ENCODE measurements around the gene CYFIP2.

CYFIP2 gene

DNA sequence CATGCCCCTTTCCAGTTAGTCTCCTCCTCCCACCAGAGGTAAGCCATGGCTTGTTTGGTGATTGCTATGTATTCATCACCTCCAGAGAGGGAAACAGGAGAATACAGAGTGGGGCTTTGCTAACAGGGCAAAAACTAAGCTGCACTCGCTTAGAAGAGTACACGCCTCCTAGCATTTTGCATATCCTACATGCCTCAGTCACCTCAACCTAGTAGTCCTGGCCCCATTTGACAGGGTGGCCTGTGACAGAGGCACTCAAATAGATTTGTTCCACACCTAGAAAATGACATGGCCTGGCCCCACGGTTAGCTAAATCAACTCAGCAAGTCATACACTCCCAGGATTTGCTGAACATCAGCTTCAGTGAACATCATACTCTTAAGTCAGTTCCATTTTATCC is 90.7 kb downstream of the CYFIP2 start:
- Histone ChIP-seq H3K9ac (no peak overlapping the region), H3K27ac (no peak overlapping the region), H3K4me3 (ENCODE audit: low read depth, low read length) (no peak overlapping the region), H3K79me2 (peaks cover 3% of the 10 kb centered on the region), H3K9me3 (ENCODE audit: control insufficient read depth, low read length) (no peaks in the 10 kb centered on the region), H2AFZ (no peak overlapping the region), H3K27me3 (ENCODE audit: control insufficient read depth, insufficient read depth, low read length) (no peaks in the 10 kb centered on the region), H3K4me1 (no peaks in the 10 kb centered on the region), H3K36me3 (ENCODE audit: control insufficient read depth, insufficient read depth, low read length) (no peaks in the 10 kb centered on the region), H3K4me2 (ENCODE audit: low read length) (no peak overlapping the region)
- TF ChIP-seq, protein P1, sequence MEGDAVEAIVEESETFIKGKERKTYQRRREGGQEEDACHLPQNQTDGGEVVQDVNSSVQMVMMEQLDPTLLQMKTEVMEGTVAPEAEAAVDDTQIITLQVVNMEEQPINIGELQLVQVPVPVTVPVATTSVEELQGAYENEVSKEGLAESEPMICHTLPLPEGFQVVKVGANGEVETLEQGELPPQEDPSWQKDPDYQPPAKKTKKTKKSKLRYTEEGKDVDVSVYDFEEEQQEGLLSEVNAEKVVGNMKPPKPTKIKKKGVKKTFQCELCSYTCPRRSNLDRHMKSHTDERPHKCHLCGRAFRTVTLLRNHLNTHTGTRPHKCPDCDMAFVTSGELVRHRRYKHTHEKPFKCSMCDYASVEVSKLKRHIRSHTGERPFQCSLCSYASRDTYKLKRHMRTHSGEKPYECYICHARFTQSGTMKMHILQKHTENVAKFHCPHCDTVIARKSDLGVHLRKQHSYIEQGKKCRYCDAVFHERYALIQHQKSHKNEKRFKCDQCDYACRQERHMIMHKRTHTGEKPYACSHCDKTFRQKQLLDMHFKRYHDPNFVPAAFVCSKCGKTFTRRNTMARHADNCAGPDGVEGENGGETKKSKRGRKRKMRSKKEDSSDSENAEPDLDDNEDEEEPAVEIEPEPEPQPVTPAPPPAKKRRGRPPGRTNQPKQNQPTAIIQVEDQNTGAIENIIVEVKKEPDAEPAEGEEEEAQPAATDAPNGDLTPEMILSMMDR (IDR thresholded peaks at IDR 0.05): no peak

GRCh38 chr5:157357823-157358222 is 91.9 kb downstream of the CYFIP2 start:
- H3K36me3 ChIP-seq (ENCODE audit: control insufficient read depth, insufficient read depth, low read length): no peaks in the 10 kb centered on the region
- H3K4me3 ChIP-seq (ENCODE audit: low read depth, low read length): no peak overlapping the region
- H3K9ac ChIP-seq: no peak overlapping the region
- peaks cover 6% of the 10 kb centered on the region for H3K79me2 ChIP-seq
- H3K9me3 ChIP-seq (ENCODE audit: control insufficient read depth, low read length): no peaks in the 10 kb centered on the region
- peaks cover 2% of the 10 kb centered on the region for H3K4me1 ChIP-seq
- H3K27ac ChIP-seq: no peak overlapping the region
- H3K27me3 ChIP-seq (ENCODE audit: control insufficient read depth, insufficient read depth, low read length): no peaks in the 10 kb centered on the region
- TF ChIP-seq, protein P1 (IDR thresholded peaks at IDR 0.05): no peak
- no peak overlapping the region for H3K4me2 ChIP-seq (ENCODE audit: low read length)
- no peak overlapping the region for H2AFZ ChIP-seq

GRCh38 chr5:157358871-157359270 is 92.9 kb downstream of the CYFIP2 start:
- Histone ChIP-seq H3K4me1 (peaks cover 2% of the 10 kb centered on the region), H3K36me3 (ENCODE audit: control insufficient read depth, insufficient read depth, low read length) (no peaks in the 10 kb centered on the region), H3K9me3 (ENCODE audit: control insufficient read depth, low read length) (no peaks in the 10 kb centered on the region), H3K79me2 (peaks cover 6% of the 10 kb centered on the region), H3K4me3 (ENCODE audit: low read depth, low read length) (no peak overlapping the region), H3K27ac (no peak overlapping the region), H2AFZ (no peak overlapping the region), H3K9ac (no peak overlapping the region), H3K27me3 (ENCODE audit: control insufficient read depth, insufficient read depth, low read length) (no peaks in the 10 kb centered on the region), H3K4me2 (ENCODE audit: low read length) (no peak overlapping the region)
- TF ChIP-seq, protein P1 (IDR thresholded peaks at IDR 0.05): no peak

- no peak overlapping the region for H3K4me3 ChIP-seq (ENCODE audit: low read depth, low read length)
- H3K27me3 ChIP-seq (ENCODE audit: control insufficient read depth, insufficient read depth, low read length): no peaks in the 10 kb centered on the region
- no peak overlapping the region for H2AFZ ChIP-seq
- no peaks in the 10 kb centered on the region for H3K36me3 ChIP-seq (ENCODE audit: control insufficient read depth, insufficient read depth, low read length)
- H3K4me1 ChIP-seq: peaks cover 2% of the 10 kb centered on the region
- TF ChIP-seq, protein P1 (IDR thresholded peaks at IDR 0.05): no peak
- no peak overlapping the region for H3K27ac ChIP-seq
- no peaks in the 10 kb centered on the region for H3K9me3 ChIP-seq (ENCODE audit: control insufficient read depth, low read length)
- H3K79me2 ChIP-seq: peaks cover 6% of the 10 kb centered on the region
- no peak overlapping the region for H3K9ac ChIP-seq
- H3K4me2 ChIP-seq (ENCODE audit: low read length): no peak overlapping the region
Measured at GRCh38 chr5:157359356-157360055, 93.6 kb downstream of the CYFIP2 start.

- Histone ChIP-seq H3K9me3 (ENCODE audit: control insufficient read depth, low read length) (no peaks in the 10 kb centered on the region), H3K4me2 (ENCODE audit: low read length) (no peak overlapping the region), H3K27me3 (ENCODE audit: control insufficient read depth, insufficient read depth, low read length) (no peaks in the 10 kb centered on the region), H3K79me2 (peaks cover 6% of the 10 kb centered on the region), H3K9ac (no peak overlapping the region), H3K27ac (no peak overlapping the region), H2AFZ (no peak overlapping the region), H3K36me3 (ENCODE audit: control insufficient read depth, insufficient read depth, low read length) (no peaks in the 10 kb centered on the region), H3K4me3 (ENCODE audit: low read depth, low read length) (no peak overlapping the region), H3K4me1 (peaks cover 2% of the 10 kb centered on the region)
- TF ChIP-seq, protein P1 (IDR thresholded peaks at IDR 0.05): no peak
Measured at GRCh38 chr5:157362012-157362411, 96.1 kb downstream of the CYFIP2 start.
